ENCODE data around the gene SLC6A16.

- TF ChIP-seq CTCF (conservative IDR thresholded peaks at IDR 0.05; ENCODE audit: low read depth, low read length) (no peak), EZH2 (IDR thresholded peaks at IDR 0.05; ENCODE audit: borderline replicate concordance, low read depth, low read length, poor library complexity, severe bottlenecking) (no peak)
Measured at GRCh38 chr19:49347191-49347590, 22.2 kb upstream of the SLC6A16 start.
